Measurements from ENCODE around the gene CPPED1.

Gene CPPED1

DNA sequence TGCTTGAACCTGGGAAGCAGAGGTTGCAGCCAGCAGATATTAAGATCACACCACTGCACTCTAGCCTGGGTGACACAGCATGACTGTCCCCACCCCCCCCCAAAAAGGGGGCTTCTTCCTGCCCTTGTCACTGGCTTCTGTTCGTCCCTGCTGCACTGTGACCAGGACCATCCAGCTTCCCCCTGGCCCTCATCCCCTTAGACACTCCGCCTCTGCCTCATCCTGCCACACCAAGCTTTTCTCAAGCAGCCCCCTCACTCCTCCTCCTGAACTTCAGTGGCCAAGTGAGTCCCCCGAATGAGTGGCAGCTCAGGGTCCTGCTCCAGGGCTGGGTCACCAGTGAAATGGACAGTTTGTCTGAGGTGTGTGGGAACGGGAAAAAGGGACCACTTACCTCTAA is 177.3 kb downstream of the CPPED1 start:
- POLR2A ChIA-PET, result no interaction called here
- no peaks in the 10 kb centered on the region for H3K9me3 ChIP-seq (ENCODE audit: control insufficient read depth, insufficient read depth, low read depth, low read length)
- CTCF ChIA-PET, result interaction anchor here (0.6 kb wide), 1 partner anchor 196 kb away, joined by 3 read pairs; no protein-coding TSS in a partner anchor

DNA sequence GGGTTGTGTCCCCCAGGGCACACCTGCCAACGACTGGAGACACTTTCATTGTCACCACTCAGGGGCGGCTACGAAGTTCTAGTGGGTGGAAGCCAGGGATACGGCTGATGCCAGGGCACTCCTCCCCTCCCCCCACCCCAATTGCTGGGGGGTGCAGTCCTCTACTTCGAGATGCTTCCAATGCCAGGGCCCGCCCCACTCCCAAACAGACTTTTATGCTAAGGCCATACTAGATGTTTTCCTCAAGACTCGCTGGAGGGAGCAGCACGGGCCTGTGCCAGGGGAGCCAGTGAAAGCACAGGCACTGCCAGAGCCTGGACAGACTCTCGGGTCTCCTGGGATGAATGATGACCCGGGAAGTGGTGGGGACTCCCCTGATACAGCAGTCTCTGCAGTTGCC is 178.0 kb downstream of the CPPED1 start:
- H3K27ac ChIP-seq (ENCODE audit: extremely low read depth, low read depth, low read length), result no peak overlapping the region
- POLR2A ChIA-PET, result no interaction called here
- no peaks in the 10 kb centered on the region for H3K36me3 ChIP-seq (ENCODE audit: control insufficient read depth in 2 of 2, insufficient read depth in 1 of 2, low read length in 2 of 2)
- CTCF ChIA-PET, result no interaction called here
- no peak overlapping the region for H3K4me3 ChIP-seq (ENCODE audit: low read depth, low read length)
- no peak for TF ChIP-seq ZNF140 (tag by site-specific recombination; IDR thresholded peaks at IDR 0.05)
- TF ChIP-seq EGR2 (tag by site-specific recombination; IDR thresholded peaks at IDR 0.05; ENCODE audit: low read depth), result no peak
- TF ChIP-seq ZNF19 (tag by site-specific recombination; IDR thresholded peaks at IDR 0.05; ENCODE audit: low read depth), result no peak
- TF ChIP-seq SP7 (tag by site-specific recombination; IDR thresholded peaks at IDR 0.05), result no peak
- TF ChIP-seq, protein P1, sequence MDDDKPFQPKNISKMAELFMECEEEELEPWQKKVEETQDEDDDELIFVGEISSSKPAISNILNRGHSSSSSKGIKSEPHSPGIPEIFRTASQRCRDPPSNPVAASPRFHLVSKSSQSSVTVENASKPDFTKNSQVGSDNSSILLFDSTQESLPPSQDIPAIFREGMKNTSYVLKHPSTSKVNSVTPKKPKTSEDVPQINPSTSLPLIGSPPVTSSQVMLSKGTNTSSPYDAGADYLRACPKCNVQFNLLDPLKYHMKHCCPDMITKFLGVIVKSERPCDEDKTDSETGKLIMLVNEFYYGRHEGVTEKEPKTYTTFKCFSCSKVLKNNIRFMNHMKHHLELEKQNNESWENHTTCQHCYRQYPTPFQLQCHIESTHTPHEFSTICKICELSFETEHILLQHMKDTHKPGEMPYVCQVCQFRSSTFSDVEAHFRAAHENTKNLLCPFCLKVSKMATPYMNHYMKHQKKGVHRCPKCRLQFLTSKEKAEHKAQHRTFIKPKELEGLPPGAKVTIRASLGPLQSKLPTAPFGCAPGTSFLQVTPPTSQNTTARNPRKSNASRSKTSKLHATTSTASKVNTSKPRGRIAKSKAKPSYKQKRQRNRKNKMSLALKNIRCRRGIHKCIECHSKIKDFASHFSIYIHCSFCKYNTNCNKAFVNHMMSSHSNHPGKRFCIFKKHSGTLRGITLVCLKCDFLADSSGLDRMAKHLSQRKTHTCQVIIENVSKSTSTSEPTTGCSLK (tag by site-specific recombination; IDR thresholded peaks at IDR 0.05), result no peak
- no peak for TF ChIP-seq ZNF335 (tag by site-specific recombination; conservative IDR thresholded peaks at IDR 0.05)
- no peak for TF ChIP-seq ZNF544 (tag by site-specific recombination; IDR thresholded peaks at IDR 0.05)
- TF ChIP-seq OVOL3 (tag by site-specific recombination; IDR thresholded peaks at IDR 0.05), result no peak
- no peak for TF ChIP-seq ZNF747 (tag by site-specific recombination; IDR thresholded peaks at IDR 0.05)
- TF ChIP-seq ZNF394 (tag by site-specific recombination; IDR thresholded peaks at IDR 0.05; ENCODE audit: borderline replicate concordance), result no peak
- TF ChIP-seq, protein P2, sequence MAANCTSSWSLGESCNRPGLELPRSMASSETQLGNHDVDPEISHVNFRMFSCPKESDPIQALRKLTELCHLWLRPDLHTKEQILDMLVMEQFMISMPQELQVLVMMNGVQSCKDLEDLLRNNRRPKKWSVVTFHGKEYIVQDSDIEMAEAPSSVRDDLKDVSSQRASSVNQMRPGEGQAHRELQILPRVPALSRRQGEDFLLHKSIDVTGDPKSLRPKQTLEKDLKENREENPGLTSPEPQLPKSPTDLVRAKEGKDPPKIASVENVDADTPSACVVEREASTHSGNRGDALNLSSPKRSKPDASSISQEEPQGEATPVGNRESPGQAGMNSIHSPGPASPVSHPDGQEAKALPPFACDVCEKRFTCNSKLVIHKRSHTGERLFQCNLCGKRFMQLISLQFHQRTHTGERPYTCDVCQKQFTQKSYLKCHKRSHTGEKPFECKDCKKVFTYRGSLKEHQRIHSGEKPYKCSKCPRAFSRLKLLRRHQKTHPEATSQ (tag by site-specific recombination; IDR thresholded peaks at IDR 0.05), result no peak
- TF ChIP-seq, protein P3, sequence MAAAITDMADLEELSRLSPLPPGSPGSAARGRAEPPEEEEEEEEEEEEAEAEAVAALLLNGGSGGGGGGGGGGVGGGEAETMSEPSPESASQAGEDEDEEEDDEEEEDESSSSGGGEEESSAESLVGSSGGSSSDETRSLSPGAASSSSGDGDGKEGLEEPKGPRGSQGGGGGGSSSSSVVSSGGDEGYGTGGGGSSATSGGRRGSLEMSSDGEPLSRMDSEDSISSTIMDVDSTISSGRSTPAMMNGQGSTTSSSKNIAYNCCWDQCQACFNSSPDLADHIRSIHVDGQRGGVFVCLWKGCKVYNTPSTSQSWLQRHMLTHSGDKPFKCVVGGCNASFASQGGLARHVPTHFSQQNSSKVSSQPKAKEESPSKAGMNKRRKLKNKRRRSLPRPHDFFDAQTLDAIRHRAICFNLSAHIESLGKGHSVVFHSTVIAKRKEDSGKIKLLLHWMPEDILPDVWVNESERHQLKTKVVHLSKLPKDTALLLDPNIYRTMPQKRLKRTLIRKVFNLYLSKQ (tag by site-specific recombination; IDR thresholded peaks at IDR 0.05; ENCODE audit: borderline replicate concordance), result no peak
- TF ChIP-seq, protein P4, sequence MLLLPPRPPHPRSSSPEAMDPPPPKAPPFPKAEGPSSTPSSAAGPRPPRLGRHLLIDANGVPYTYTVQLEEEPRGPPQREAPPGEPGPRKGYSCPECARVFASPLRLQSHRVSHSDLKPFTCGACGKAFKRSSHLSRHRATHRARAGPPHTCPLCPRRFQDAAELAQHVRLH (tag by site-specific recombination; IDR thresholded peaks at IDR 0.05), result no peak
- no peak for TF ChIP-seq ZNF391 (tag by site-specific recombination; IDR thresholded peaks at IDR 0.05; ENCODE audit: borderline replicate concordance, low read depth)
- TF ChIP-seq, protein P5, sequence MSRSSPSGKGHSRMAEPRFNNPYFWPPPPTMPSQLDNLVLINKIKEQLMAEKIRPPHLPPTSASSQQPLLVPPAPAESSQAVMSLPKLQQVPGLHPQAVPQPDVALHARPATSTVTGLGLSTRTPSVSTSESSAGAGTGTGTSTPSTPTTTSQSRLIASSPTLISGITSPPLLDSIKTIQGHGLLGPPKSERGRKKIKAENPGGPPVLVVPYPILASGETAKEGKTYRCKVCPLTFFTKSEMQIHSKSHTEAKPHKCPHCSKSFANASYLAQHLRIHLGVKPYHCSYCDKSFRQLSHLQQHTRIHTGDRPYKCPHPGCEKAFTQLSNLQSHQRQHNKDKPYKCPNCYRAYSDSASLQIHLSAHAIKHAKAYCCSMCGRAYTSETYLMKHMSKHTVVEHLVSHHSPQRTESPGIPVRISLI (tag by site-specific recombination; IDR thresholded peaks at IDR 0.05), result no peak
- H3K4me1 ChIP-seq (ENCODE audit: control insufficient read depth, insufficient read depth, low read length), result no peaks in the 10 kb centered on the region
- H3K9me3 ChIP-seq (ENCODE audit: control insufficient read depth, insufficient read depth, low read depth, low read length), result no peaks in the 10 kb centered on the region

More for the DNA sequence above, 177.3 kb downstream of the CPPED1 start:
- H3K4me1 ChIP-seq (ENCODE audit: control insufficient read depth, insufficient read depth, low read length), result no peaks in the 10 kb centered on the region
- no peak overlapping the region for H3K27ac ChIP-seq (ENCODE audit: extremely low read depth, low read depth, low read length)
- TF ChIP-seq ZNF202 (tag by site-specific recombination; IDR thresholded peaks at IDR 0.05; ENCODE audit: borderline replicate concordance), result no peak
- H3K36me3 ChIP-seq (ENCODE audit: control insufficient read depth in 2 of 2, insufficient read depth in 1 of 2, low read length in 2 of 2), result no peaks in the 10 kb centered on the region
- no peak overlapping the region for H3K4me3 ChIP-seq (ENCODE audit: low read depth, low read length)
